K562 (cell line): ENCODE results near the gene POLR1B. TPM values are rescaled to one million over a fixed set of nuclear protein-coding genes. Genes with fewer than 3 reads are reported as not detected.

Source experiments
- ATAC-seq: fragments of 200-7000 bp; cut with Tn5 transposase; 3 replicates; pipeline ENCODE4 v1.9.1; 2020; ENCODE audit warnings: moderate library complexity
- BruUV-seq: library from RNA; stranded (reverse); fragments of 400-500 nt; replicated peaks from 2 replicates; lab custom pipeline; 2021; lab: Mats Ljungman, UMichigan
- CTCF ChIA-PET: fragments of 300-600 bp; formaldehyde crosslinking; extraction: SDS; loops from one replicate; lab custom pipeline; 2021; ENCODE audit warnings: low intra/inter-chr PET ratio; lab: Yijun Ruan, JAX
- POLR2A ChIA-PET: fragments of 300-600, 350-650 bp; sonication (Branson Sonifier 250); formaldehyde crosslinking; extraction: SDS; loops from one replicate; lab custom pipeline; 2021; ENCODE audit warnings: antibody characterized with exemption, inconsistent platforms; lab: Yijun Ruan, JAX
- DNase-seq, 4 experiments: peaks; one replicate each; pipeline versions ENCODE4 v3.0.0 to v3.0.0-alpha.2; 2011 to 2018; ENCODE audit warnings: low spot score in 3 of 4, mixed read lengths in 3 of 4; ENCODE audit errors: extremely low read depth in 1 of 4
- FAIRE-seq: peaks from 2 replicates; lab custom pipeline; 2011; peaks lifted over from hg19 to GRCh38; lab: Jason Lieb, UNC
- H2AFZ ChIP-seq: 2 replicates; pipeline ENCODE4 v1.6.0; 2011; ENCODE audit warnings: low read depth, low read length, control low read depth, inconsistent platforms
- H3K27ac ChIP-seq: fragments of 200-600 bp; 3 replicates; pipeline ENCODE4 v1.8.0; 2011; ENCODE audit warnings: low read depth, mild to moderate bottlenecking, control low read depth, inconsistent platforms, low read length, moderate library complexity, mixed read lengths; ENCODE audit errors: extremely low read depth
- H3K27me3 ChIP-seq, 2 experiments: fragments of 300-600 bp in 1 of 2; 2 replicates in 1 of 2; 3 replicates in 1 of 2; pipeline versions ENCODE4 v1.6.0 to v1.8.0; 2011; ENCODE audit warnings: inconsistent platforms in 2 of 2, low read length in 2 of 2, mild to moderate bottlenecking in 1 of 2, mixed read lengths in 1 of 2, moderate library complexity in 1 of 2; ENCODE audit not compliant: control insufficient read depth in 2 of 2, insufficient read depth in 2 of 2
- H3K36me3 ChIP-seq: fragments of 300-600 bp; 3 replicates; pipeline ENCODE4 v1.8.0; 2011; ENCODE audit warnings: mild to moderate bottlenecking, low read length, inconsistent platforms; ENCODE audit not compliant: control insufficient read depth, insufficient read depth
- H3K4me1 ChIP-seq, 2 experiments: fragments of 200-600 bp in 1 of 2; replicated peaks in 1 of 2; 2 replicates in 1 of 2; 3 replicates in 1 of 2; pipeline versions ENCODE4 v1.5.1 to v1.8.0; 2011; ENCODE audit warnings: inconsistent platforms in 2 of 2, low read length in 2 of 2, mild to moderate bottlenecking in 1 of 2, mixed read lengths in 1 of 2, moderate library complexity in 1 of 2; ENCODE audit not compliant: control insufficient read depth in 2 of 2, insufficient read depth in 2 of 2
- H3K4me2 ChIP-seq: 2 replicates; pipeline ENCODE4 v1.6.1; 2011; ENCODE audit warnings: low read length, control low read depth, inconsistent platforms, mixed read lengths; ENCODE audit not compliant: insufficient read depth
- H3K4me3 ChIP-seq: fragments of 200-600 bp; sonication (generic), shearing (Covaris generic); 2 replicates; pipeline ENCODE4 v1.5.1; 2016; ENCODE audit warnings: control low read depth, inconsistent platforms
- H3K79me2 ChIP-seq: fragments of 200-600 bp; 3 replicates; pipeline ENCODE4 v1.8.0; 2011; ENCODE audit warnings: low read length, inconsistent platforms; ENCODE audit not compliant: control insufficient read depth, insufficient read depth
- H3K9ac ChIP-seq, 2 experiments: 2 replicates each; pipeline versions ENCODE4 v1.6.0 to v1.6.1; 2011; ENCODE audit warnings: low read depth in 2 of 2, low read length in 2 of 2, control low read depth in 1 of 2, inconsistent platforms in 1 of 2, mild to moderate bottlenecking in 1 of 2, mixed read lengths in 1 of 2; ENCODE audit not compliant: insufficient read depth in 1 of 2
- H3K9me1 ChIP-seq: one replicate; pipeline ENCODE4 v1.6.0; 2011; ENCODE audit warnings: inconsistent platforms, mild to moderate bottlenecking, low read length, moderate library complexity; ENCODE audit not compliant: control insufficient read depth, insufficient read depth
- H3K9me3 ChIP-seq: replicated peaks from 2 replicates; pipeline ENCODE4 v1.5.1; 2011; ENCODE audit warnings: low read depth, low read length, inconsistent platforms; ENCODE audit not compliant: control insufficient read depth, insufficient read depth
- H4K20me1 ChIP-seq: replicated peaks from 2 replicates; pipeline ENCODE4 v1.6.1; 2011; ENCODE audit warnings: low read length, inconsistent platforms, mixed read lengths; ENCODE audit not compliant: control insufficient read depth, insufficient read depth
- CREB5 ChIP-seq: fragments of 250-450 bp; sonication (Bioruptor Pico); IDR thresholded peaks from 2 replicates; pipeline ENCODE4 v1.5.0; 2020; ENCODE audit warnings: mild to moderate bottlenecking
- MAX ChIP-seq: sonication (generic); formaldehyde crosslinking; IDR thresholded peaks from 2 replicates; pipeline ENCODE4 v1.9.0; 2022; ENCODE audit warnings: mild to moderate bottlenecking, missing genetic modification reagents
- SRSF7 ChIP-seq: fragments of 200-400 bp; formaldehyde crosslinking; optimal IDR thresholded peaks from 2 replicates; pipeline ENCODE3; 2017; ENCODE audit warnings: mild to moderate bottlenecking, low read depth, low read length
- XRCC5 ChIP-seq: fragments of 200-400 bp; formaldehyde crosslinking; IDR thresholded peaks from 2 replicates; pipeline ENCODE4 v1.6.1; 2017; ENCODE audit warnings: low read depth, mild to moderate bottlenecking, low read length
- ZBTB1 ChIP-seq: sonication (generic); formaldehyde crosslinking; IDR thresholded peaks from 2 replicates; pipeline ENCODE4 v1.8.1; 2023; ENCODE audit warnings: missing genetic modification reagents, low read depth, mild to moderate bottlenecking, borderline replicate concordance
- ZNF316 ChIP-seq: fragments of 450-650 bp; IDR thresholded peaks from 2 replicates; pipeline ENCODE4 v1.6.1; 2016
- in situ Hi-C: fragments of 300-500 bp; cut with MboI; formaldehyde crosslinking; loops from 4 replicates; pipeline ENCODE4 v1.15.0; 2018; ENCODE audit warnings: inconsistent platforms, mixed read lengths
- intact Hi-C: fragments of 100-400 bp; cut with micrococcal nuclease; formaldehyde crosslinking; loops from 2 replicates; pipeline ENCODE4 v1.14.2; 2022
- polyA plus RNA-seq, 8 experiments: library from polyadenylated mRNA; depleted of rRNA in 4 of 8; stranded (reverse) in 5 of 8; unstranded in 3 of 8; fragments of >200 nt; fragmentation: Nextera tagmentation in 2 of 8; fragmentation: Illumina TruSeq in 1 of 8; extraction: Ambion mirVana in 2 of 8; extraction: Trizol in 1 of 8; gene quantifications; 2 replicates each; pipeline versions ENCODE4 v1.2.1 to v1.2.3, GENCODE V29; 2011 to 2014; ENCODE audit warnings: inconsistent platforms in 1 of 8, missing spikeins in 1 of 8
- total RNA-seq, 7 experiments: library from RNA; depleted of rRNA in 6 of 7; stranded (reverse); fragments of >200 nt in 6 of 7; fragmentation: Illumina TruSeq in 2 of 7; extraction: Trizol in 2 of 7; gene quantifications; 2 replicates each; pipeline versions ENCODE4 v1.2.1 to v1.2.3, GENCODE V29; 2011 to 2021; ENCODE audit warnings: low replicate concordance in 1 of 7
- TF ChIP-seq, protein P1 (sequence below), 2 experiments: fragments of 450-650 bp in 1 of 2; sonication (generic) in 1 of 2; formaldehyde crosslinking in 1 of 2; IDR thresholded peaks in 1 of 2; conservative IDR thresholded peaks in 1 of 2; 2 replicates each; pipeline versions ENCODE4 v1.6.1 to v1.8.1; 2016 to 2023; ENCODE audit warnings: mild to moderate bottlenecking in 2 of 2, moderate library complexity in 2 of 2, inconsistent platforms in 1 of 2, missing genetic modification reagents in 1 of 2

The POLR1B gene
- total and polyA plus RNA-seq, 9 of the 15 experiments (the other 6 are each of a cell fraction or from before 2014, with no cell fraction given) = 19.8 to 55.1 (median 40.2) TPM

- H3K9me1 ChIP-seq = no peaks in the 10 kb centered on the region
- no peaks in the 10 kb centered on the region for H3K9me3 ChIP-seq
- H2AFZ ChIP-seq = no peak overlapping the region
- ChIA-PET CTCF (no interaction called here), POLR2A (no interaction called here)
- H3K27me3 ChIP-seq = no peaks in the 10 kb centered on the region
- H3K79me2 ChIP-seq = peaks cover 8% of the 10 kb centered on the region; the same call in 2 of the 3 replicates
- ATAC-seq (no peak), DNase-seq (no peak), FAIRE-seq (no peak)
- TF ChIP-seq XRCC5 = no peak
- no peak for TF ChIP-seq SRSF7
- no peak for TF ChIP-seq MAX (CRISPR knock-in tag)
- TF ChIP-seq CREB5 = no peak
- no peak for TF ChIP-seq ZNF316
- TF ChIP-seq, protein P1, sequence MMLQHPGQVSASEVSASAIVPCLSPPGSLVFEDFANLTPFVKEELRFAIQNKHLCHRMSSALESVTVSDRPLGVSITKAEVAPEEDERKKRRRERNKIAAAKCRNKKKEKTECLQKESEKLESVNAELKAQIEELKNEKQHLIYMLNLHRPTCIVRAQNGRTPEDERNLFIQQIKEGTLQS (IDR thresholded peaks at IDR 0.05) = peak; percentile 32; the same call in 1 of the 2 replicates
- TF ChIP-seq, protein P1 (CRISPR knock-in tag; conservative IDR thresholded peaks at IDR 0.05) = no peak
- no peak for TF ChIP-seq ZBTB1 (CRISPR knock-in tag)
- intact Hi-C loops (no loop called here), in situ Hi-C loops (no loop called here)
- peaks cover 4 to 10% of the 10 kb centered on the region in 2 experiments; a peak in 3 of 5 replicates for H3K4me1 ChIP-seq
- no peak overlapping the region for H3K4me2 ChIP-seq
- H4K20me1 ChIP-seq = no peaks in the 10 kb centered on the region
- no TSS peak for BruUV-seq
- H3K4me3 ChIP-seq = no peak overlapping the region
- H3K36me3 ChIP-seq = peaks cover 30% of the 10 kb centered on the region; the same call in 2 of the 3 replicates
- no peak overlapping the region for H3K27ac ChIP-seq
- no peak overlapping the region for H3K9ac ChIP-seq
Observed at GRCh38 chr2:112579241-112579640, 37.0 kb downstream of the POLR1B start.
